Measurements from ENCODE around the gene ALS2CL.
"Not testable (repeated sequence)": the region's sequence is repeated elsewhere in the genome, so short reads cannot be mapped to it uniquely, and the experiment has no call there.

The ALS2CL gene

DNA sequence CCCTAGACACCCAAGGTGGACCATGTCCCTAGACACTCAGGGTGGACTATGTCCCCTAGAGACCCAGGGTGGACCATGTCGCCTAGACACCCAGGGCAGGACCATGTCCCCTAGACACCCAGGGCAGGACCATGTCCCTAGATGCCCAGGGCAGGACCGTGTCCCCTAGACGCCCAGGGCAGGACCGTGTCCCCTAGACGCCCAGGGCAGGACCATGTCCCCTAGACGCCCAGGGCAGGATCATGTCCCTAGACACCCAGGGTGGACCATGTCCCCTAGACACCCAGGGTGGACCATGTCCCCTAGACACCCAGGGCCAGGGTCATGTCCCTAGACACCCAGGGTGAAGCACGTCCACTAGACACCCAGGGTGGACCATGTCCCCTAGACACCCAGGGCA lies 10.9 kb upstream of the ALS2CL start:
- DNase-seq = not testable (repeated sequence)

DNA sequence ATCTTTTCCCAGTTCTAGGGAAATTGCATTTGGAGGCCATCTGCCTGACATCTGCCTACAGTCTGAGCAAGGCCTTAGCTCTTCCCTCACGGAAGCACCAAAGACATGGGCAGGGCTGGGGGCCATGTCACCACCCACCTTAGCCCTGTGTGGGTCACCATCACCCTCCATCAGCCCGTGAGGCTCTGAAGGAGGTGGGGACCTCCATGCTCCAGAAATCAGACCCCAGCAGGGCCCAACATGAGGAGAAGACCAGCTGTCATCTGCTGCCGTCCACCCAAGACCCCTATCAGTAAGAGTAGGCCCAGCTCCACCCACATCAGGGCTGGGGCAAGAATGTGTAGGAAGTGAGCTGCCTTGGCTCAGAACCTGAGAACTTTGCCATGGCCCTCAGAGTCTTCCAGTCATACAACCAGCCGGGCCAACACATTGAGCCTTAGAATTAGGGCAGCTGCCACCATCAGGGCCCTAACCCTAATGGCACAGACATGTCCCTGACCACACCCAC lies 9.6 kb upstream of the ALS2CL start:
- DNase-seq = no peak

- no peak for DNase-seq
Observed at GRCh38 chr3:46702246-46703012, 8.9 kb upstream of the ALS2CL start.

DNA sequence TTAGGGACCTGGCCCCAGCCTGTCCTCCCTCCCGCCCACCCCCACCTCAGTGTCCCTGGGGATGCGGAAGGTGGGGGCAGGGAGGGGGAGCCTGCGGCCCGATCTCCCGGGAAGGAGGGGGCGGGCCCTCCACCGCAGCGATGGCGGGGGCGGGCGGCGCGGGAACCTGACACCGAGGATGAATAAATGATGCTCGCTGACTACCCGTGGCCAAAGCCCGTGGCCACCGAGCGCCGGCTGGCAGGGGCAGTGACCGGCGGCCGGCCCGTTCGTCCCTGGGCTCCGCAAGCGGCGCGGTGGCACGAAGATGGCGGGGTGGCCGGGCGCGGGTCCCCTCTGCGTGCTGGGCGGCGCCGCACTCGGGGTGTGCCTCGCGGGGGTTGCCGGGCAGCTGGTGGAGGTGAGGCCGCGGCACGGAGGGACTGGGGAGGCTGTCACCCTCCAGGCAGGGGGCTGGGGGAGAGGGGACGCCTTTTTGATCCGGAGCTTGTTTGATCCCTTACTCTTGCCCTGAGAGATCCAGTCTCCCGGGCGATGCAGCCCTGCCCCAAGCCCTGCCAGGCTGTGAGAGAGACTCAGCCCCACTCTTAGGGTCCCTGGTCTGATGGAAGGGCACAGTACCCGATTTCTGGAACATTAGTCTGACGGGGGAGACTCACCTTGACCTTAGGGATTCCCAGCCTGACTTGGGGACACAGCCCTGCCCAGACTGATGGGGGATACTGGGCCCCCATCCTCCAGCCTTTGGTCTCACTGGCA lies 7.9 kb upstream of the ALS2CL start, which contains the start of gene TMIE:
TMIE (plus strand) TSS at position 212 of the 759 bp plus-strand sequence; CDS start at position 308, 96 bp downstream.
- DNase-seq = no peak

GRCh38 chr3:46700772-46701171 lies 7.3 kb upstream of the ALS2CL start:
- no peak for DNase-seq

DNA sequence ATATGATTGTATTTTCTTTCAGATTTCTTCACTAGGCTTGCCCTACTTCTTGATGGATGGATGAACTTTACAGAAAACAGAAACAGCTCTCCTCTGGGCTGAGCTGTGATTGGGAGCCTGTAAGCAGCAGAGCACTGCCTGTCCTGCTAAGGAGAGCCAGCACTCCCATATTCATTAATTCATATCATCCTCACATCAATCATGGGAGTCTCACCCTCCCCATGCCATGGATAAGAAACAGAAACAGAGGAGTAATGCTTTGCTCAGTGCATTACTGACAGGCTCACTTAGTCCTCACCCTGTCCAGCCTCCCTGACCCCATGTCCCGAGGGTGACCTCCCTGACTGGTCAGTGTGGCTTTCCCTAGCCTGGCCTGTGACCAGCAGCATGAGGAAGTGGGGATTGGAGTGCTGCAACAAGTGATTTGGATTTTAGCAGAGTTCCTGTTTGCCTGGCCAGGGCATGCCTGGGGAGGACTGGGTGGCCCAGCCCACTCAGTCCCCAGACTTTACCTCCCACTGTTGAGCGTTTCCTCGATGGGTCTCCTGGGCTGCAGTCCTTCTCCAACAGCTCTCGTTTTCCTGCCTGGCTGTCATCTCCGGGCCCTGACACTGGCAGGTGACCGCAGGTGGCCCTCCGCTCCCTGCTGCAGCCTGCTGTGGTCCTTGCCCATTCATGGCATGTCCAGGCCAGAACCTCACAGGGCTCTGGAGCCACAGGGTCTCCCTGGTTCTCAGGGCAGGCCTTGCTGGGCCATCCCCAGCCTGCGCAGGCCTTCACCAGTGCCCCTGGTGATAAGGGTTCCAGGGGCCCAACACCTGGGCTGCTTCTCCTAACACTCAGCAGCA lies 6.4 kb upstream of the ALS2CL start:
- DNase-seq = no peak

DNA sequence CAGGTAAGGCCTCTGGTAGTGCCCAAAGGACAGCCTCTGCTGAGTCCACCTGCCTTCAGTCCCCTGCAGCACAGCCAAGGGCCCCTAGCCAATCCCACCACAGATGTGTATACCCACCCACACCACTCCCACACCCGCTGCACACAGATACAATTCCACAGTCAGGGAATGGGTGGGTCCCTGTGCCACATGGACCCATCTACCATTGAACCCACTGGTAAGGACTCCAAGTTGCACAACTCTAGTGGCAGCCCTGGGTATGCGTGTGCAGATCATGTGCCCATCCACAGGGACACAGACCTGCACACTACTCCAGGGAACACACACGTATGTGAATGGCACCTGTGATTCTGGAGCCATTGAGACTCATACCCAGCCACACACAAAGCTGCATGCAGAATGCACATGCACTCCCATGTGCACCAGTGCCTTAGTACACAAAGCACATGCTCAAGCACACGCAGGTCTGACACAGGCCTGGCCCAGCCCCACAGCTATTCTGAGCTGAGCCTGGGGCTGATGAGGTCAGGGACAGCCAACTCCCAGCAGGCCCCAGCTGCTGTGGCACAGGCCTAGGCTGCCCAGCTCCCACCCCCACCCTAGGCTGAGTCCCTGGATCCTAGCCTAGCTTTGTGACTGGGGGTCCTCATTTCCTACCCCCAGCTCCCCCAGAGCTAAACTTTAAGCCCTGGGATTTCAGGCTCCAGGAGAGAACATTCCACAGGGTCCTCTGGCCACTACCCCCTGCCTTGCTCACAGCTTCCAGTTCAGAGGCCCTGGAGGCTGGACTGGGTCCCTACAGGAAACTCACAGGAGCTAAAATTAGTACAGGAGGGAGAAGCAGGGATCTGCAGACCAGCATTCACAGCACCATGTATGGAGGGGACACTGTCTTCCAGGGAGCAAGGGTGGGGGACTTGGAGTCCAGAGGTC lies 2.7 kb upstream of the ALS2CL start:
- DNase-seq = no peak

DNA sequence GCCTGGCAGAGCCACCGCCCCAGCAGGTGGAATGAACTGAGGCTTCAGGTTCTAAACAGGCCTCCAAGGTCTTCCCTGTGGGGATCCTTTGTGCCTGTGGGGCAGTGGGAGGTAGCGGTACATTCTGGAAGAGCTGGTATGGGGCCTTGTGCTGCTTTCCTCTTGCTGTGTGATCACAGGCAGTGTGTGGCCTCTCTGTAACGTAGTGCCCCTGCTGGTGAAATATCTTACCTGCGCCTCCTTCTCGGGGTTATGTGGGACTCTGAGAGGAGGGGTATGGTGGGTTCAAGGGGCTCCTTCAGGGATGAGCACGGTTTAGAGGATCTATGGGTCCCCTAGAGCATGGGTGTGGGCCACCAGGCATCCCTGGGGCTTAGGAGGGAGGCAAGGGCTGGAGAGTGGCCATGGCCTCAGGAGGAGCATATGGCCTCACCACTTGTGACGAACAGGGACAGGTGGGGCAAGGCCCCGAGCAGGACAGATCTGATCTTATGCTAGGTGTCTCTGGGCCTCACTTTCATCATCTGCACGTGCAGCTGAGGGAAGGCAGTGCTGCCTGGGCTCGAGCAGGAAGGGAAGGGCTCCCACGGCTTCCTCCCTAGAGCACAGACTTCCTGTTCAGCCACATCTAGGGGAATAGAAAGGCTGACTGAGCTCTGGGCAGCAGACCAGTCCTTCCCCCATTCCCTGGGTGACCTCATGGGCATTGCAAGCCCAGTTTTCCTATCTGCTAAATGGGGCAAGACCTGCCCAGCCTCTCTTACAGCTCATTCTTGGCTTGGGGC lies 1.9 kb upstream of the ALS2CL start:
- peak; percentile 57 for DNase-seq

- DNase-seq = no peak
Observed at GRCh38 chr3:46694520-46694919, 1.0 kb upstream of the ALS2CL start.

- no peak for DNase-seq
Observed at GRCh38 chr3:46693892-46694226, 380 bp upstream of the ALS2CL start.

DNA sequence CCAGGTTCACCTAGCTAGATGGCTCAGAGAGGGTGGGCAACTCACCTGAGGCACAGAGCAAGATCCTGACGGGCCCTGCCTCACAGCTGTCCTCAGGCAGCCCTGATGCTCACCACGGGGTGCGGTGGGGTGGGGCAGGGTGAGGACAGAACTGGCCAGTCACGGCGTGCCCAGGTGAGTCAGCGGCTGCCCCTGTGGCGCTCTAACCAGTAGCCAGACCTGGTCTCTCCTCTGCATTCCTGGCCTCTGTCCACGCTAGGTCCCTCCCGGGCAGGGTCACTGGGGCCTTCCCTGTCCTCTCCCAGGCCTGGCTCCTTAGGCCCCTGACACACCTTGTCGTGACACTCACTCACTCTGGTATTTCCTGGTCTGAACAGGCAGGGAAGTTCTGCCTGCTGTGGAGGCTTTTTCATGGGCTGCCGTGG lies 901 bp downstream of the ALS2CL start:
- no peak for DNase-seq

DNA sequence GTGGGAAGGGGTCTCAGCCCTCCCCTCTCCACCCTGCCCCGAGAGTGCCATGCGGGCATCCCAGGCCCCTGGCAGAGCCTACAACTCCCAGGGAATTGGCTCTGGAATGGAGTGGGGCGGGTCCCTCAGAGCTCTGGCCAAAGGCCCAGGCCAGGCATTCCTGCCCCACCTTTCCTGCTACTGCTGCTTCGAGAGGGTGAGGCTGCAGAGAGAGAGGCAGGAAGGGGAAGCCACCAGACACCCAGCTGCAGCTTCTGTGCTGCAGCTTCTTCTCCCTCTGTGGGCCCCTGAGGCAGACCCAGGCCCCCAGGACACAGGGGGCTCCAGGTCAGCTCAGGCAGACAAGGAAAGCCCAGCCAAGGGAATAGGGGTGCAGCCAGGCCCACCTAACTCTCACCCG lies 2.7 kb downstream of the ALS2CL start:
- no peak for DNase-seq

- no peak for DNase-seq
Observed at GRCh38 chr3:46685446-46685845, 8.0 kb downstream of the ALS2CL start.

GRCh38 chr3:46684891-46685290 lies 8.6 kb downstream of the ALS2CL start:
- no peak for DNase-seq

- DNase-seq = no peak
Observed at GRCh38 chr3:46682974-46683373, 10.5 kb downstream of the ALS2CL start.

DNA sequence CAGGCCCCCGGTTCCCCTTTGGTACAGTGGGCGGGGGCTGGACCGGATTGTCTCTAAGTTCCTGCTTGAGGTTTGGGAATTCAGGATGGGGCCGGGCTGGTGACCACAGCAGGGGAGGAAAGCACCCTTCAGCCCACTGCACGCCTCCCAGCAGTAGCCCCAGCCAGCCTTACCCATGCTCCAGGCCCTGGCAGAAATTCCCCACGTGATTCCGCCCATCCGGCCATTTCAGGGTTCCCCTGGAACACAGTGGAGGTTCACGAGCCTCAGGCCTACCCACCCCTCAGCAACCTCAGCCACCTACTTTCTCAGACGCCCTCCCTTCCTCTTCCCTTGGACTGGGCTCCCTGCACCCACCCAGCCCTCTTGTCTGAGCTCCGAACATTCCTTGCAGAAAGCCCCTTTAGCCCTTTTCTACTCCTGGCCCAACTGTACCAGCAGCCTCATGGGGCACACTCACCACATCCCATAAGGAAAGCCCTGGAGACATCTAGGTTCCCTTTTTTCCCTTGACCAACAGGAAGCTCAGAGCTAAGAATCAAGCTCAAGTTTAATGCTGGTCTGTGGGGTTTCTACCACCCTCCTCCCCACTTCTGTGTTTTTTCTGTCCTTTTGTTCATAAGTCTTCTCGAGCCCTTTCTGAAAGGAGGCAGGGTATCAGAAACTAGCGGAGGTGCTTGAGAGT lies 11.5 kb downstream of the ALS2CL start:
- no peak for DNase-seq

DNA sequence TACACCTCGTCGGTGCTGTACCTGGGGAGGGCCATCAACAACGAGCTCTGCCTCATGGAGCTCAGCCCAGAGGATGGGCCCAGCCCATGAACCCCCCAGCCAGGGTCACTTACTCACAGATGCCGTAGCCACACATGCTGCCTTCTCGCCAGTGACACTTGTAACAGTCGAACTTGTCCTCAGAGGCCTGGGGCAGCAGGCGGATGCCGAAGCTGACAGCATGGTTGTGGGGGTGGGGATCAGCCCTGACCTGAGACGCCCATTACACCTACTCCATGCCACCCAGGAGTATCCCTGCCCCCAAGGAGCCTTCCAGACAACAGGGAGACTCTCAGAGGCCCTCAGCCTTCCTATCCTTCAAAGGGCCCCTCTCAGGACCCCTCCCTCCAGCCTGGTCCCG lies 12.1 kb downstream of the ALS2CL start:
- no peak for DNase-seq

- no peak for DNase-seq
Observed at GRCh38 chr3:46680298-46680826, 13.1 kb downstream of the ALS2CL start.

DNA sequence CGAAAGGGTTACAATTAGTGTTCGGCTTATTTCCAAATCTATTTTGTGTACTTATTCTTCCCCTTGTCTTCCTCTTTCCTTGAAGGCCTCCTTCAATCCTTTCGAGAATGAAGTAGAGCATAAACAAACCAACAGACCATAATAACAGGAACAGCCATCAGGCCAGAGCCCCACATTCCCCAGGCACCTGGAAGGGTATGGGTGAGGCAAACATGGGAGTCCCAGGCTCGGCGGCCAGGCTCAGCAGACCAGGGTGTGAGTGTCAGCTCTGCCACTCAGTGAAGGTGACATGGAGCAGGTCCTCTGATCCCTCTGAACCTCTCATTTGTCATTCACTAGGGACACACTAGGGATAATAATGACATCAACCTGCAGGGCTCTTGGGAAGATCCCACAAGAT lies 13.8 kb downstream of the ALS2CL start:
- DNase-seq = no peak

DNA sequence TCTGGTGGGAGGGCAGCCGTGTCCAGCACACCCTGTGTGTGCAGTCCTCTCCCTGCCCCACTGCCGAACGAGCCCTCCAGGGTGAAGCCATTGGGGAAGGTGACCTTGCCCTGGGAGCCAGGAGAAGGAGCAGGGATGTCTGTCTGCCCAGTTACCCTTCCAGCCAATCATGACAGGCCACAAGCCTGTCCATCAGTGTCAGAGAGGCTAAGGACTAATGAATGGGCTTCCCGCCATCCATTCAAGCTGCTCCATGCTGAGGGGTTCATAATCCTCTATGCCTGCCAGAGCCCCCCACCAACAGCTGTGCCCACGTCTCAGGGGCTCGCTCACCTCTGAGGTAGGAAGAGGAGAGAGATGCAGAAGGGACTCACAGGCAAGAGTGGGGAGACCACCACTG lies 15.2 kb downstream of the ALS2CL start:
- DNase-seq = no peak

DNA sequence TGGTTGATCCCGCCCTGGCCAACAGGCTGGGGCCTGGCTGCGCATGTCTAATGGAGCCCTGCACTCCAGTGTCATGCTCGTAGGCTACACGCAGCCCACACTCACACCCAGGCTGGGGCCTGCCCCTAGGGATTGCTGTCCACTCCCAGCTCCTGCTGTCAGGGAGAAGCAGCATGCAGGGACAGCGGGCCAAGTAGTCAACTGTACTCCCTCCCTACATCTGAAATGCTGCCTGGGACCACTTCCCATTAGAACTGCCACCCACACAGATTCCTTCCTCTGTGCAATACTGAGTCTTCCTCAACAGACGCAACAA lies 16.1 kb downstream of the ALS2CL start:
- DNase-seq = no peak

Measured in activated T-cell treated with anti-CD3 and anti-CD28 coated beads, Interleukin-2, amount 50 U/mL, for 1 hour (primary cell).